Activated CD8-positive, alpha-beta memory T cell treated with anti-CD3 and anti-CD28 coated beads for 1 hour (primary cell): ENCODE measurements around the gene IL36RN.

ENCODE experiments used
- DNase-seq, 2 donors: peaks; one replicate each; pipeline ENCODE4 v3.0.0-alpha.2; 2020; ENCODE audit warnings: low read depth in 1 of 2; ENCODE audit errors: extremely low read depth in 1 of 2

IL36RN gene

GRCh38 chr2:113058998-113059960, at the start of gene IL36RN:
TSS of gene IL36RN (plus strand) at chr2:113059198. CDS start at chr2:113059439, 241 bp downstream.
- no peak for DNase-seq

GRCh38 chr2:113009622-113010021, 49.4 kb upstream of the IL36RN start:
- no peak for DNase-seq

GRCh38 chr2:113010088-113010487, 48.9 kb upstream of the IL36RN start:
- DNase-seq = no peak

- no peak for DNase-seq
Observed at GRCh38 chr2:113011108-113011507, 47.9 kb upstream of the IL36RN start.

GRCh38 chr2:113012436-113013335, 46.3 kb upstream of the IL36RN start:
- no peak for DNase-seq

GRCh38 chr2:113013336-113013661, 45.7 kb upstream of the IL36RN start:
- no peak for DNase-seq

GRCh38 chr2:113014067-113014466, 44.9 kb upstream of the IL36RN start:
- no peak for DNase-seq

- no peak for DNase-seq
Observed at GRCh38 chr2:113015042-113015441, 44.0 kb upstream of the IL36RN start.

GRCh38 chr2:113015655-113016054, 43.3 kb upstream of the IL36RN start:
- no peak for DNase-seq

GRCh38 chr2:113018509-113018908, 40.5 kb upstream of the IL36RN start:
- no peak for DNase-seq

- no peak for DNase-seq
Observed at GRCh38 chr2:113021312-113021711, 37.7 kb upstream of the IL36RN start.

- no peak for DNase-seq
Observed at GRCh38 chr2:113024764-113025163, 34.2 kb upstream of the IL36RN start.

- DNase-seq = no peak
Observed at GRCh38 chr2:113025737-113026136, 33.3 kb upstream of the IL36RN start.

GRCh38 chr2:113027691-113028090, 31.3 kb upstream of the IL36RN start:
- no peak for DNase-seq

- DNase-seq = no peak
Observed at GRCh38 chr2:113028112-113028511, 30.9 kb upstream of the IL36RN start.

GRCh38 chr2:113032737-113033136, 26.3 kb upstream of the IL36RN start:
- DNase-seq = no peak

- DNase-seq = no peak
Observed at GRCh38 chr2:113034016-113034415, 25.0 kb upstream of the IL36RN start.

- DNase-seq = no peak
Observed at GRCh38 chr2:113036763-113037162, 22.2 kb upstream of the IL36RN start.

GRCh38 chr2:113038291-113038690, 20.7 kb upstream of the IL36RN start:
- no peak for DNase-seq

GRCh38 chr2:113039158-113039557, 19.8 kb upstream of the IL36RN start:
- DNase-seq = no peak

- DNase-seq = no peak
Observed at GRCh38 chr2:113039719-113040118, 19.3 kb upstream of the IL36RN start.

GRCh38 chr2:113041871-113042270, 17.1 kb upstream of the IL36RN start:
- DNase-seq = no peak
